Endothelial cell of umbilical vein (primary cell): ENCODE data around the gene ATP5ME. TPM values are rescaled to one million over a fixed set of nuclear protein-coding genes. Genes with fewer than 3 reads are reported as not detected.

Experiments
- BruUV-seq: library from RNA; stranded (reverse); fragments of 400-500 nt; replicated peaks from 2 replicates; lab custom pipeline; 2021; lab: Mats Ljungman, UMichigan
- CTCF ChIA-PET: fragments of 300-600, 350-600 bp; sonication (Branson Sonifier 250); formaldehyde crosslinking; loops from one replicate; lab custom pipeline; 2021; ENCODE audit warnings: antibody characterized with exemption, inconsistent platforms; lab: Charles Lee
- POLR2A ChIA-PET: fragments of 300-600, 350-600 bp; sonication (Branson Sonifier 250); formaldehyde crosslinking; loops from one replicate; lab custom pipeline; 2021; ENCODE audit warnings: antibody characterized with exemption, inconsistent platforms; lab: Charles Lee
- DNase-seq: peaks from one replicate; pipeline ENCODE4 v3.0.0-alpha.2; 2011; ENCODE audit warnings: low read depth, low spot score
- FAIRE-seq: peaks from 2 replicates; lab custom pipeline; 2011; peaks lifted over from hg19 to GRCh38; lab: Jason Lieb, UNC
- H2AFZ ChIP-seq: 2 replicates; pipeline ENCODE4 v1.6.0; 2012; ENCODE audit warnings: low read depth, low read length, control low read depth, inconsistent platforms
- H3K27ac ChIP-seq: 2 replicates; pipeline ENCODE4 v1.5.1; 2011; ENCODE audit warnings: low read depth, mild to moderate bottlenecking, control low read depth, low read length, moderate library complexity; ENCODE audit not compliant: insufficient read depth
- H3K27me3 ChIP-seq, 2 experiments: 2 replicates each; pipeline versions ENCODE4 v1.6.0 to v1.6.1; 2011; ENCODE audit warnings: low read length in 2 of 2, mixed read lengths in 1 of 2; ENCODE audit not compliant: control insufficient read depth in 2 of 2, insufficient read depth in 2 of 2
- H3K36me3 ChIP-seq, 2 experiments: 2 replicates in 1 of 2; 3 replicates in 1 of 2; pipeline ENCODE4 v1.5.1; 2011; ENCODE audit warnings: low read length in 2 of 2, mild to moderate bottlenecking in 1 of 2, moderate library complexity in 1 of 2; ENCODE audit not compliant: control insufficient read depth in 2 of 2, insufficient read depth in 2 of 2; ENCODE audit errors: extremely low read depth in 1 of 2
- H3K4me1 ChIP-seq: 3 replicates; pipeline ENCODE4 v1.5.1; 2011; ENCODE audit warnings: mild to moderate bottlenecking, low read length; ENCODE audit not compliant: control insufficient read depth, insufficient read depth; ENCODE audit errors: extremely low read depth
- H3K4me2 ChIP-seq: 2 replicates; pipeline ENCODE4 v1.6.1; 2011; ENCODE audit warnings: low read length, control low read depth, mixed read lengths; ENCODE audit not compliant: insufficient read depth
- H3K4me3 ChIP-seq, 3 experiments: fragments of 200-600 bp in 1 of 3; sonication (generic), shearing (Covaris generic) in 1 of 3; replicated peaks in 1 of 3; 2 replicates each; pipeline ENCODE4 v1.5.1; 2011 to 2016; ENCODE audit warnings: control low read depth in 3 of 3, low read length in 3 of 3, mild to moderate bottlenecking in 2 of 3, inconsistent platforms in 1 of 3, low read depth in 1 of 3, moderate library complexity in 1 of 3; ENCODE audit not compliant: insufficient read depth in 1 of 3
- H3K79me2 ChIP-seq: 2 replicates; pipeline ENCODE4 v1.6.0; 2012; ENCODE audit warnings: low read length, inconsistent platforms; ENCODE audit not compliant: control insufficient read depth, insufficient read depth
- H3K9ac ChIP-seq: replicated peaks from 2 replicates; pipeline ENCODE3; 2011; ENCODE audit warnings: low read length, control low read depth; ENCODE audit not compliant: insufficient read depth; ENCODE audit errors: extremely low read depth
- H3K9me1 ChIP-seq: replicated peaks from 3 replicates; pipeline ENCODE4 v1.6.0; 2011; ENCODE audit warnings: mild to moderate bottlenecking, low read length; ENCODE audit not compliant: control insufficient read depth, insufficient read depth; ENCODE audit errors: extremely low read depth
- H3K9me3 ChIP-seq: replicated peaks from 2 replicates; pipeline ENCODE4 v1.5.1; 2012; ENCODE audit warnings: low read length, inconsistent platforms; ENCODE audit not compliant: control insufficient read depth, insufficient read depth
- H4K20me1 ChIP-seq: replicated peaks from 2 replicates; pipeline ENCODE3; 2011; ENCODE audit warnings: mild to moderate bottlenecking, low read length; ENCODE audit not compliant: control insufficient read depth, insufficient read depth; ENCODE audit errors: extremely low read depth
- CTCF ChIP-seq, 2 donors: IDR thresholded peaks; 1 replicate in 1 of 2; 2 replicates in 1 of 2; pipeline ENCODE4 v1.5.1; 2011; ENCODE audit warnings: low read length in 2 of 2, mild to moderate bottlenecking in 2 of 2, moderate library complexity in 2 of 2, control low read depth in 1 of 2, inconsistent platforms in 1 of 2, low read depth in 1 of 2; ENCODE audit not compliant: insufficient read depth in 1 of 2; ENCODE audit errors: extremely low read depth in 1 of 2
- EZH2 ChIP-seq: IDR thresholded peaks from 2 replicates; pipeline ENCODE4 v1.6.1; 2012; ENCODE audit warnings: borderline replicate concordance, low read depth, mild to moderate bottlenecking, moderate library complexity, low read length, inconsistent platforms; ENCODE audit not compliant: severe bottlenecking
- FOS ChIP-seq: IDR thresholded peaks from 2 replicates; pipeline ENCODE4 v1.6.1; 2011; ENCODE audit warnings: mild to moderate bottlenecking, low read length, moderate library complexity, borderline replicate concordance; ENCODE audit not compliant: insufficient read depth
- GATA2 ChIP-seq: IDR thresholded peaks from 2 replicates; pipeline ENCODE4 v1.7.0; 2011; ENCODE audit warnings: low read depth, mild to moderate bottlenecking, moderate library complexity, mixed read lengths, low read length; ENCODE audit not compliant: insufficient read length, insufficient read depth
- JUN ChIP-seq: IDR thresholded peaks from 2 replicates; pipeline ENCODE4 v1.6.1; 2011; ENCODE audit warnings: borderline replicate concordance, low read depth; ENCODE audit not compliant: insufficient read length, insufficient read depth
- MYC ChIP-seq: IDR thresholded peaks from one replicate; pipeline ENCODE4 v1.6.1; 2011; ENCODE audit warnings: mild to moderate bottlenecking, low read depth, low read length
- POLR2A ChIP-seq: IDR thresholded peaks from 2 replicates; pipeline ENCODE4 v1.6.1; 2012; ENCODE audit warnings: low read depth, mild to moderate bottlenecking, control low read depth, low read length
- POLR2AphosphoS5 ChIP-seq: IDR thresholded peaks from 2 replicates; pipeline ENCODE4 v1.6.1; 2012; ENCODE audit warnings: low read depth, mild to moderate bottlenecking, control low read depth, low read length, moderate library complexity; ENCODE audit not compliant: insufficient read depth
- dilution Hi-C: fragments of 300-500 bp; cut with MboI; formaldehyde crosslinking; loops from one replicate; pipeline ENCODE4 v1.15.0; 2019; ENCODE audit warnings: low sequenced_read_pairs; ENCODE audit not compliant: extremely low pct_ligation_motif_present
- intact Hi-C: fragments of 100-400 bp; cut with micrococcal nuclease; formaldehyde crosslinking; loops from one replicate; pipeline ENCODE4 v1.10.0; 2022
- polyA plus RNA-seq, 4 experiments: library from polyadenylated mRNA; depleted of rRNA in 3 of 4; stranded (reverse) in 3 of 4; unstranded in 1 of 4; fragments of >200 nt; gene quantifications; 2 replicates each; pipeline versions ENCODE4 v1.2.1 to v1.2.3, GENCODE V29; 2011 to 2012; ENCODE audit warnings: missing spikeins in 1 of 4
- total RNA-seq: library from RNA; stranded (reverse); gene quantifications from 2 replicates; pipeline ENCODE4 v1.2.3, GENCODE V29; 2021
- TF ChIP-seq, protein P1 (sequence below): IDR thresholded peaks from 2 replicates; pipeline ENCODE4 v1.6.1; 2011; ENCODE audit not compliant: insufficient read depth, insufficient read length

Gene ATP5ME
- total and polyA plus RNA-seq, 2 donors (not counting 3 experiments of a cell fraction or from before 2014, with no cell fraction given), result 303 to 304 TPM

DNA sequence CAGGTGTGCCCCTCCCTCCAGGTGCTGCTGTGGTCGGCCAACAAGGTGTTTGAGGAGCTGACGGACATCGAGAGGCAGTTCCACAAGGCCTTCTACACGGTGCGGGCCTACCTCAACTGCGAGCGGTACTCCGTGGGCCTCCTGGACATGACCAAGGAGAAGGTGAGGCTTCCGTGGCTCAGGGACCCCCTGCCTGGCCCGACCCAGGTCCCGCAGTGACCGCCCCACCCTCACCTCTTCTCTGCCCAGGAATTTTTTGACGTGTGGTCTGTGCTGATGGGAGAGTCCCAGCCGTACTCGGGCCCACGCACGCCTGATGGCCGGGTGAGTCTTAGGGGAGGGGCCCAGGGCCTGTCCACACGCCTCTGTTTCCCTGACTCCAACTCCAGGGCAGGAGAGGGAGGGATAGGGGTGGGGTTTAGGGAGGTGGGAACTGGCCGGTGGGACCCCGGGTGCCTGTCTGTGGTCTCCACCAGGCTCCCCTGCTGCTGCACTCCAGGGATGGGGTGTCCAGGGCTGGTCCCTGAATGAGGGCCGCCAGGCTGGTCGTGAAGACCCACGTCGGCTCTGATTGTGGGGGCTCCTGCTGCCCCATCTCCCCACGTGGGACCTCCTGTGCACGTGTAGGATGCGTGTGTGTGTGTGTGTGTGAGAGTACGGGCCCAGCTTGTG lies 20.1 kb downstream of the ATP5ME start:
- H3K4me2 ChIP-seq, result no peak overlapping the region
- H3K9me1 ChIP-seq, result no peaks in the 10 kb centered on the region
- H4K20me1 ChIP-seq, result no peaks in the 10 kb centered on the region
- no TSS peak for BruUV-seq
- H3K27me3 ChIP-seq, result no peaks in the 10 kb centered on the region
- no peak overlapping the region for H3K4me3 ChIP-seq
- no peaks in the 10 kb centered on the region for H3K9me3 ChIP-seq
- dilution Hi-C loops, result no loop called here
- no peaks in the 10 kb centered on the region for H3K79me2 ChIP-seq
- H2AFZ ChIP-seq, result no peak overlapping the region
- ChIA-PET POLR2A (no interaction called here), CTCF (no interaction called here)
- intact Hi-C loops, result no loop called here
- no peaks in the 10 kb centered on the region for H3K36me3 ChIP-seq
- TF ChIP-seq MYC (no peak), POLR2AphosphoS5 (no peak), GATA2 (no peak), FOS (no peak), JUN (no peak), EZH2 (no peak), POLR2A (no peak), CTCF (IDR thresholded peaks at IDR 0.05; ENCODE audit: extremely low read depth in 1 of 2, insufficient read depth in 1 of 2, low read depth in 1 of 2, low read length in 2 of 2) (no peak)
- TF ChIP-seq, protein P1, sequence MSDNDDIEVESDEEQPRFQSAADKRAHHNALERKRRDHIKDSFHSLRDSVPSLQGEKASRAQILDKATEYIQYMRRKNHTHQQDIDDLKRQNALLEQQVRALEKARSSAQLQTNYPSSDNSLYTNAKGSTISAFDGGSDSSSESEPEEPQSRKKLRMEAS, result no peak
- H3K27ac ChIP-seq, result no peak overlapping the region
- DNase-seq (no peak), FAIRE-seq (no peak)
- H3K4me1 ChIP-seq, result no peaks in the 10 kb centered on the region
- H3K9ac ChIP-seq, result no peak overlapping the region
